GM12891 (cell line): Measurements from ENCODE around the gene FASN.

ENCODE experiments used
- DNase-seq: peaks from one replicate; pipeline ENCODE4 v3.0.0; 2011; ENCODE audit warnings: low spot score; ENCODE audit not compliant: insufficient read length
- FAIRE-seq: peaks from 2 replicates; lab custom pipeline; 2011; peaks lifted over from hg19 to GRCh38; lab: Jason Lieb, UNC
- PAX5 ChIP-seq: IDR thresholded peaks from 2 replicates; pipeline ENCODE4 v1.6.1; 2011; ENCODE audit warnings: low read length, moderate library complexity, mild to moderate bottlenecking; ENCODE audit not compliant: insufficient read depth, severe bottlenecking
- POLR2A ChIP-seq: IDR thresholded peaks from 2 replicates; pipeline ENCODE4 v1.6.1; 2011; ENCODE audit warnings: low read depth, low read length, control low read depth
- POLR2AphosphoS5 ChIP-seq: IDR thresholded peaks from 2 replicates; pipeline ENCODE4 v1.6.1; 2011; ENCODE audit warnings: low read depth, low read length, control low read depth
- POU2F2 ChIP-seq: IDR thresholded peaks from 2 replicates; pipeline ENCODE4 v1.6.1; 2011; ENCODE audit warnings: low read depth, mild to moderate bottlenecking, control low read depth, low read length, moderate library complexity
- SPI1 ChIP-seq: IDR thresholded peaks from 2 replicates; pipeline ENCODE4 v1.6.1; 2011; ENCODE audit warnings: low read depth, low read length, control low read depth
- TAF1 ChIP-seq: IDR thresholded peaks from 2 replicates; pipeline ENCODE4 v1.6.1; 2011; ENCODE audit warnings: low read depth, low read length, control low read depth

The FASN gene

GRCh38 chr17:82028966-82029365 is 69.1 kb downstream of the FASN start:
- no peak for DNase-seq
- FAIRE-seq: no peak
- TF ChIP-seq POLR2AphosphoS5: no peak
- no peak for TF ChIP-seq TAF1
- TF ChIP-seq POU2F2: no peak
- TF ChIP-seq SPI1: no peak
- no peak for TF ChIP-seq PAX5
- no peak for TF ChIP-seq POLR2A
